GM13977 (cell line): Measurements from ENCODE around the gene FCN1.
A peak's percentile ranks its signal among the peaks of the same experiment; 100 is the strongest.

ENCODE experiments used
- DNase-seq: peaks from one replicate; pipeline ENCODE4 v3.0.0; 2012; ENCODE audit warnings: low spot score
- in situ Hi-C: fragments of 300-500 bp; cut with MboI; formaldehyde crosslinking; loops from one replicate; pipeline ENCODE4 v1.12.0; 2022; ENCODE audit warnings: low sequenced_read_pairs, low pct_unique_long_range_greater_than_20kb, mixed read lengths, inconsistent platforms; ENCODE audit not compliant: unreplicated experiment
- TF ChIP-seq, protein P1 (sequence below): IDR thresholded peaks from 2 replicates; pipeline ENCODE4 v1.5.1; 2012; ENCODE audit warnings: mild to moderate bottlenecking, control low read depth; ENCODE audit not compliant: insufficient read depth; ENCODE audit errors: extremely low read depth, missing control alignments

The FCN1 gene

DNA sequence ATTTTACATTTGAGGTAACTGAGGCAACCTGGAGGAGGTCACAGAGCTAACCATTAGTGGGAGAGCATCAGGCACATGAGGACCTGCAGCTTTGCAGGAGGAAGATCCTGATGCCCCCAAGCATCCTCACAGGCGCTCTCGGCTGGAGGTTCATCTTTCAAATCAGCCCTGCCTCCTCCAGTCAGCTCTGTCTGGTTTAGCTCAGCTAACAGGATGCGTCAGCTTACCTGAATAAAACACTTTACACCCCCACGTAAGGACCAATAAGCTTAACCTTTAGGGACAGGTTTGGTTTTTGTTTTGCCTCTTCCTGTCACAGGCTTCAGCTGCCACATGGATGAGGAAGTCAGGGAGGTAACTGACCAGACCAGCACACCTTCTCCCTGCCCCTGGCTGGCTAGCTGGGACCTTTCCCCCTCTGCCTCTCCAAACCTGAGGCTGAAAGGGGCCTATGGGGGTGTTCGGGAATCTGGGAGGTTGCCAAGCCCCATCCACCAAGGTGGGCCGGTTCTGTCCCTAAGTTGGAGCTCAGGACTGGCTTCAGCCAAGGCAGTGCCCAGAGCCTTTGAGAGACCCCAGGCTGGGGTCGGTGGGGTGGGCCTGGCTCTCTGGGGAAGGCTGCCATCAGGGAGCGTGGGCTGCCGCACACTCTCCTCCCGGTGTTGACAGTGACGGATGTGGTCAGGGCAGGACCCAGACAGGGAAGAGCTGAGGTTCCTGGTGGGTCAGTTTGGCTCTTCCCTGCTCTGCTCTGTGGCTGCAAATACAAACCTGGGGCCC lies 20.0 kb upstream of the FCN1 start:
- TF ChIP-seq, protein P1, sequence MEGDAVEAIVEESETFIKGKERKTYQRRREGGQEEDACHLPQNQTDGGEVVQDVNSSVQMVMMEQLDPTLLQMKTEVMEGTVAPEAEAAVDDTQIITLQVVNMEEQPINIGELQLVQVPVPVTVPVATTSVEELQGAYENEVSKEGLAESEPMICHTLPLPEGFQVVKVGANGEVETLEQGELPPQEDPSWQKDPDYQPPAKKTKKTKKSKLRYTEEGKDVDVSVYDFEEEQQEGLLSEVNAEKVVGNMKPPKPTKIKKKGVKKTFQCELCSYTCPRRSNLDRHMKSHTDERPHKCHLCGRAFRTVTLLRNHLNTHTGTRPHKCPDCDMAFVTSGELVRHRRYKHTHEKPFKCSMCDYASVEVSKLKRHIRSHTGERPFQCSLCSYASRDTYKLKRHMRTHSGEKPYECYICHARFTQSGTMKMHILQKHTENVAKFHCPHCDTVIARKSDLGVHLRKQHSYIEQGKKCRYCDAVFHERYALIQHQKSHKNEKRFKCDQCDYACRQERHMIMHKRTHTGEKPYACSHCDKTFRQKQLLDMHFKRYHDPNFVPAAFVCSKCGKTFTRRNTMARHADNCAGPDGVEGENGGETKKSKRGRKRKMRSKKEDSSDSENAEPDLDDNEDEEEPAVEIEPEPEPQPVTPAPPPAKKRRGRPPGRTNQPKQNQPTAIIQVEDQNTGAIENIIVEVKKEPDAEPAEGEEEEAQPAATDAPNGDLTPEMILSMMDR, result no peak
- in situ Hi-C loops, result no loop called here
- DNase-seq, result peak; percentile 50

DNA sequence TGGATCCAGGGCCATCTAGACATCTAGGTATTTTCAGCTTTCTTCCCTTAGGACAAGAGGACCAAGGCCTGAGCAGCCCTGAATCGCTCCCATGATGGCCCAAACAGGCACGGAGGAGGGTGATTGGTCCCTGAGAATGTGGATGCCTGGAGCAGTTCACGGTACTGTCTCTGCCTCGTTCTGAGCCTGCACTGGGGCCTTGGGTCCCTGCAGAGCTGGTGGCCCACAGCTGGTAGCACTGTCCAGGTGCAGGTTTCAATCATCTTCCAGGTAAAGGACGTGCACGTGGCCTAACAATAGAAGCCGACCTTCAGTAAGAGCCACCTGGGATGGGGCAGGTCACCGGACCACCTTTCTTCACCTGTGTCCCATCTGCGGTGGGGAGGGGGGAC lies 19.4 kb upstream of the FCN1 start:
- in situ Hi-C loops, result no loop called here
- peak; percentile 53 for DNase-seq
- TF ChIP-seq, protein P1, result no peak

DNA sequence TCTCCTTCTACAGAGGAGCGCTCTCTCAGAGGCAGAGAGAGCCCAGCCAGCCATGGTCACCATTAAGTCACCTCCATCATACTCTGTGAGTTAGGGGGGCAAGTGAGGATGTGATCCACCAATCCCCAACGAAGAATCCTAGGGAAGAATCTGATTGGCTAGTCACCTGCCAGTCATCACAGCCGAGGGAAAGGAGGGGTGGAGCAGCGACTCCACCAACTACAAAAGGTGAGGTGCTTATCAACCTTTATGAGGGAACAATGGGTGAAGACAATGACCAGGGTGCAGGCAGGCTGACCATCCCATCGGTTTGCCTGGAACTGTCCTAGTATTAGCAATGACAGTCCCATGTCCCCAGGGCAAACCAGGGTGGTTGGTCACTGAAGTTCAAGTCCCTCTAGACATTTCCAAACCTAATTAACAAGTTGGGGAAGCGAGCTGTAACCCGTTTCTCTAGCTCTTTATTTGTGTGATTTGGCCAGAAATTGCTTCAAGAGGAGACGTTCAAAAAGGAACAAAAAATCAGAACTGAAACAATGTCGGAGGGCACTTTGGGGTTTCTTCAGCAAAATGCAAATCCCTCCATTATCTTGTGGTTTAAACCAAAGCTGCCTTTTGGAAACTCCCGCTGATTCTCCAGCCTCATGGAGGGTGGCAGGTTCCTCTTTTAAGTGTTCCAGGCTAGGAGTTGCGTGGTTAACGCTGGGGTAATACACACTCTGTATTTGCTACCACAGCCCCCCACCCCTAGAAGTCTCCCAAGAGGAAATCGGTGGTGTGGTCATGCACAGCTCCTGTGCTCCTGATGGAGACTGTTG lies 18.8 kb upstream of the FCN1 start:
- in situ Hi-C loops, result no loop called here
- peak; percentile 66 for DNase-seq

DNA sequence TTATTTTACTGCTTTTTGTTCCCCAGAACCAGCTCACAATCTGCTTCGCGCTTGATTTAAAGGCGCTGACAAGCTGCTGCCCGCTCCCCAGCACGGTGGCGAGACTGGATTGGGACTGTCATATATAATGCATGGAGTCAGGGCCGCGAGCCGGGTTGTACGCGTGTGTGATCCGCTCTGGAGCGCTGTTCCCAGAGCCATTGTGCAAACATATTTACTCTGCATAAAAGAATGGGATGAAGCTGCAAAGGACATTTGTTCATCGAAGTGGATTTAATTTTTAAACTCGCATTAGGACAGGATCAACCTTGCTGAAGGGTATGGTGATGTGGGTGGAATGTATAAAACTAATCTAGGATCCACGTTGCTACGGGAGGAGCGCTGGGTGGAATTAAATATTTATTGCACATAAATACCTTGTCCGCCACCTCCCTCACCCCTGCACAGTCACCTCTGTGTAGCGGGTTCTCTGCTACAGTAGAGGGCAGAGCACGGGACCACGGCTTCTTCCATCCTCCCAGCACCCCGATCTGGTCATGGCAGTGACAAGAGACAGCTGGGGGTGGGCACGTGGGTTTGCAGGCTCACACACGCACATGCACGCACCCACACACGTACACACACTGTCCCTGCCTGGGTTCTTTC lies 18.1 kb upstream of the FCN1 start:
- in situ Hi-C loops, result no loop called here
- DNase-seq, result no peak
- TF ChIP-seq, protein P1, result no peak

More for the DNA sequence above, 18.8 kb upstream of the FCN1 start:
- TF ChIP-seq, protein P1, result no peak

DNA sequence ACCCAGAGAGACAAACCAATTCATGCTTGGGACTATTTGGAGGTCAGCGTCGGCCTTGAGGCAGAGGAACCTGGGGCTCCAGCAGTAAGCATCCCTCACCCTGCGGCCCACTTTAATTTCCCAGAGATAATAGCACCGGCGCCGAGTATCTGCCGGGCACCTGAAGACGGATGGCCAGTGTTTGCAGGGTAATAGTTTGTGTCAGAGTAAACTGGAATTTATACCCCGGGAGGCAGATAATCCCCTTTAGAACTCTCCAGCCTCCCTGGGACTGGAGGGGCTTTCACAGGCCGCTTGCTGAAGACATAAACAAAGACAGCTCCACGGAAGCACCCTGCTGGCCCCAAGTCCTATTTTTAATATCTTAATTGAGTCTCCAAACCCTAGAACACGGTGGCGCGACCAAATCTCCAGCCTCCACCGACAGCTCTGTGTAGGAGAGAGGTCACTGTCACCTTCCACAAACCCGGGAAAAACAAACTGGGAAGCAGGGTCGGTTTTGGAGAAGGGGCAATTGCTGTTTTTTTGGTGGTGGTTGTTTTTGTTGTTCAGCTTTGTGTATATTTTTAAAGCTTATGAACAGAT lies 17.4 kb upstream of the FCN1 start:
- no peak for DNase-seq
- in situ Hi-C loops, result no loop called here
- TF ChIP-seq, protein P1, result no peak

DNA sequence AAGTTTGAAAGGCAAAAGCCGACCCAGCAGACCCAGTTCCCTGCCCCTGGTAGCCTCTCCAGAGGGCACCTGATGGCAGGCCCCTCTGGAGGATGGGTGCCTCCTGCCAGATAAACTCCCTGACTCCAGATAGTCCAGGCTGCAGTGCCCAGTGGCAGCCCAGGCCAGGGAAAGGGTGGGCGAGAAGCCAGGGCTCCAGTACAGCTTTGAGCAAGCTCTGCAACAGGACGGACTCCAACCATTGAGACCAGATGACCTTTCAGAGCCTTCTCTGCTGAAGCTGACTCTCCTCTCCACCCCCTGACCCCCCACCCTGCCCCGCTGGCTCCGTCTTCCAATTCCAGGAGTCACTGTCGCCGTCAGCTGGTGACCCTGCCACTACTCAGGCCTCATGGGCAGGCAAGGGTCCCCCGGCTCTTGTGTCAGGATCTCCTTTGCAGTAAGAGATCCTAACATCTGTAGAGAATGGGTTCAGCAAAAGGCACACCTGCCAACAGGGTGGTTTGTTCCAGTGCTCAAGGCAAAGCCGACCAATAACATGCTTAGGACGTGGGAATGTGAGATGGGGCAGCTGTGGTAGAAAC lies 15.5 kb upstream of the FCN1 start:
- TF ChIP-seq, protein P1, result no peak
- in situ Hi-C loops, result no loop called here
- DNase-seq, result no peak
